Choroid plexus epithelial cell (primary cell): ENCODE results near the gene CEP164.
A peak's percentile ranks its signal among the peaks of the same experiment; 100 is the strongest.

Source experiments
- DNase-seq: peaks from one replicate; pipeline ENCODE4 v3.0.0-alpha.2; 2010; ENCODE audit warnings: low read depth
- H3K4me3 ChIP-seq: 2 replicates; pipeline ENCODE4 v1.5.1; 2011; ENCODE audit warnings: low read depth, mild to moderate bottlenecking, control low read depth, low read length, moderate library complexity
- CTCF ChIP-seq: conservative IDR thresholded peaks from 2 replicates; pipeline ENCODE4 v1.5.1; 2011; ENCODE audit warnings: low read depth, mild to moderate bottlenecking, control low read depth, inconsistent platforms, low read length, moderate library complexity

CEP164 gene

DNA sequence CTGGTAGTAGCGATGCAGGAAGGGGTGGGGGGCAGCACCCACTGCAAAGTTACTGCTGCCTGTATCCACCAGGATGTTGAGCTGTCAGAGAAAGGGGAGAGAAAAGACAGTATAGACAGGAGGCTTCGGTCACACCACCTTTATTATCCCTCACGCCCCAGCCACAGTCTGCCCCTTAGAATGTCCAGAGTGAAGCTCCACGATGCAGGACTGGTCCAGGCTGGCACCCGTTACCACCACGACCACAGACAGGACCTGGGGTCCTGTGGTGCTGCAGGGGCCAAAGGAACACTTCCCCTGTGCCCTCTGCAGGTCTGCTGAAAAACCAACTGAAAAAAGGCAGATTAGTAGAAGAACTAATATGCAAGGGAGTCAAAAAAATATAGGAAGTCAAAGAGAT is 30.8 kb upstream of the CEP164 start:
- no peak for TF ChIP-seq CTCF
- no peak overlapping the region for H3K4me3 ChIP-seq
- no peak for DNase-seq

GRCh38 chr11:117298195-117298594 is 29.5 kb upstream of the CEP164 start:
- DNase-seq, result no peak
- TF ChIP-seq CTCF, result no peak
- H3K4me3 ChIP-seq, result no peak overlapping the region

DNA sequence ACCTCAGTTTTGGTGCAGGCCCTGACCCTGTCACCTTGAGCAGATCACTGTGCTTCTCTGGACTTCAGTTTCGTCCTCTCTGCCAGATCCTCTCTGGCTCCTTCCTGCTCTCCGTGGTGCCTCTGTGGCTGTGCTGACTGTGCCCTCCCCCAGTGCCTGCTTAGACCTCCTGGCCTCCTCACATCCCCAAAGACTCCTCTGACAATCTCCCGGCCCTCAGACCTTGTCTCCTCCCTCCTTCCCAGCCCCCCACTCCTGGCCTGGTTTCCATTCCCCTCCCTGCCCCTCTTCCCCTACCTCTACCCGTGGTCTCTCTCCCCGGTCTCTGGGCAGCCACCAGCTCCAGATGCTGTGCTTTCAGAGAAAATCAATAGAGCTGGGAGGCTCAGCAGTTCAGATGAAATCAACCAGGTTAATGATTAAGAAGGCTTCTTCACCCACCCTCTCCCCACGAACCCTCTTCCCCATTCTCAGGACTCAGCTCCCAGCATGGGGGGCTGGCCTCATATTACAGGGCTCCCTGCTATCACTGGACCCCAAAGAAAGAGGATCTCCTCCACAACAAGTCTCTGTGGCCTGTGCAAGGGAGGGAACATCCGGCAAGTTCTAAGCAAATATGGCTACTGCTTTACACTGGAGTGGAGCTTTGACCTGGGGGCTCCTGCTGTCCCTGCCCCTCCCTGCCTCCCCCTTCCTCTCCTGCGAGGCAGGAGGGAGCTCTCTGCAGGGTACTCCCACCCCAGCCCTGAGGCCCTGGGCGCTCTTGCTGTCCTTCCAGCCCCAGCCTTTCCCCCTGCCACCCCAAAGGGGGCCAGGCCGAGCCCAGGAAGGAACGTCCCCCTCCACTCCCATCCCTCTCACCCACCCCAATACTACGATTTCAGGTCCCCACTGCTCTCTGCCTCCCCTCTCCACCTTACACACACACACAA is 28.0 kb upstream of the CEP164 start:
- no peak for TF ChIP-seq CTCF
- H3K4me3 ChIP-seq, result no peak overlapping the region
- DNase-seq, result no peak

- DNase-seq, result peak; percentile 61
These were observed 27.4 kb upstream of the CEP164 start for GRCh38 chr11:117300283-117300663.

GRCh38 chr11:117300773-117301172 is 26.9 kb upstream of the CEP164 start:
- no peak for DNase-seq
- H3K4me3 ChIP-seq, result no peak overlapping the region

More at GRCh38 chr11:117300283-117300663, 27.4 kb upstream of the CEP164 start:
- no peak overlapping the region for H3K4me3 ChIP-seq
- TF ChIP-seq CTCF, result no peak

DNA sequence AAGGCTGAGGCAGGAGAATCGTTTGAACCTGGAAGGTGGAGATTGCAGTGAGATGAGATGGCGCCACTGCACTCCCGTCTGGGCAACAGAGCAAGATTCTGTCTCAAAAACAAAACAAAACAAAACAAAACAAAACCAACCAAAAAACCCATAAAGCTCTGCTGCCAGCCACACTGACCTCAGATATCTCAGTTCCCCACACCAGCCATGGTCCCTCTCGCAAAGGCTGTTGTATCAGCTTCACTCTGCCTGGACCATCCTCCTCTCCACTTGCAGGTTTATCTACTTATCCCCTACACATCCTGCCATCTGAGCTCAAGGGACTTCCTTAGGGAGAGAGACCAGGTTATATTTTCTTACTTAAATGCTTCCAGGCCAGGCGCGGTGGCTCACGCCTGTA is 25.4 kb upstream of the CEP164 start:
- no peak for TF ChIP-seq CTCF
- H3K4me3 ChIP-seq, result no peak overlapping the region
- no peak for DNase-seq

More at GRCh38 chr11:117300773-117301172, 26.9 kb upstream of the CEP164 start:
- no peak for TF ChIP-seq CTCF

GRCh38 chr11:117303101-117303500 is 24.6 kb upstream of the CEP164 start:
- H3K4me3 ChIP-seq, result no peak overlapping the region
- TF ChIP-seq CTCF, result no peak

More at GRCh38 chr11:117303101-117303500, 24.6 kb upstream of the CEP164 start:
- DNase-seq, result no peak
